Measurements from ENCODE around the gene PBLD.

- TF ChIP-seq, protein P1, sequence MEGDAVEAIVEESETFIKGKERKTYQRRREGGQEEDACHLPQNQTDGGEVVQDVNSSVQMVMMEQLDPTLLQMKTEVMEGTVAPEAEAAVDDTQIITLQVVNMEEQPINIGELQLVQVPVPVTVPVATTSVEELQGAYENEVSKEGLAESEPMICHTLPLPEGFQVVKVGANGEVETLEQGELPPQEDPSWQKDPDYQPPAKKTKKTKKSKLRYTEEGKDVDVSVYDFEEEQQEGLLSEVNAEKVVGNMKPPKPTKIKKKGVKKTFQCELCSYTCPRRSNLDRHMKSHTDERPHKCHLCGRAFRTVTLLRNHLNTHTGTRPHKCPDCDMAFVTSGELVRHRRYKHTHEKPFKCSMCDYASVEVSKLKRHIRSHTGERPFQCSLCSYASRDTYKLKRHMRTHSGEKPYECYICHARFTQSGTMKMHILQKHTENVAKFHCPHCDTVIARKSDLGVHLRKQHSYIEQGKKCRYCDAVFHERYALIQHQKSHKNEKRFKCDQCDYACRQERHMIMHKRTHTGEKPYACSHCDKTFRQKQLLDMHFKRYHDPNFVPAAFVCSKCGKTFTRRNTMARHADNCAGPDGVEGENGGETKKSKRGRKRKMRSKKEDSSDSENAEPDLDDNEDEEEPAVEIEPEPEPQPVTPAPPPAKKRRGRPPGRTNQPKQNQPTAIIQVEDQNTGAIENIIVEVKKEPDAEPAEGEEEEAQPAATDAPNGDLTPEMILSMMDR (IDR thresholded peaks at IDR 0.05 in 8 of 11, conservative IDR thresholded peaks at IDR 0.05 in 3 of 11) = no peak
- TF ChIP-seq POLR2A (IDR thresholded peaks at IDR 0.05) (no peak), POLR2AphosphoS5 (IDR thresholded peaks at IDR 0.05) (no peak)
Observed at GRCh38 chr10:68253346-68253745, 79.4 kb downstream of the PBLD start.

Measured in spleen (tissue), 7 donors.